Measurements from ENCODE around the gene MYF5. TPM values are rescaled to one million over a fixed set of nuclear protein-coding genes. Genes with fewer than 3 reads are reported as not detected.

Gene MYF5
- total RNA-seq, 1 donor from 2014 or later, result not detected

DNA sequence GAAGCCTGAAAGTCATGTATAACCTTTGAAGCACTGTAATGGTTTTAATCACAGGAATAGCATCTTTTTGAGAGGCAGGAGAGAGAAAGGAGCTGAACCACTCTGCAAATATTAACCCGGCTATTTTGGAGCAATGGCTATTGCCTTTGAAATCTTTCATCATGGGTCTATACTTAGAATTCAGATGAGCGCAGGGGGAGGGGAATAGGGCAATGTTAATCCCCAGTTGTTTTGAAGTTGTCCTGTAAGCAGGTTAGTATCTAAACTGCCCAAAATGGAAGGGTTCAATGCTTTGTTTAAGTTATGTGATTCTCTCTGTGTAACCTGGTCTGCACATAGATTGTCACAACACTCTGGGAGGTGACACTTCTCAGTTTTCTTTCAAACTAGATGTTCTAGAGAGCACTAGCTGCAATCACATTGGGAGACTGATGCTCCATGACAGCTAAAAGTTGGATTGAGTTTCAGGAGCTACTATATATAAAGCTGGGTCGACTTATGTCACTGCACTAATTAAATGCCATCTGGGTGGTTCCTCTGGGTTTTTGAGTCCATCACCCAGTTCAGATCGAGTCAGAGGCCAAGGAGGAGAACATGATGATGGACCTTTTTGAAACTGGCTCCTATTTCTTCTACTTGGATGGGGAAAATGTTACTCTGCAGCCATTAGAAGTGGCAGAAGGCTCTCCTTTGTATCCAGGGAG is 9.4 kb upstream of the MYF5 start, which contains the start of gene MYF6:
Gene MYF6 (plus strand): TSS at position 509 of the 704 bp plus-strand sequence. CDS start 86 bp downstream, at position 595.
- intact Hi-C loops (cut with micrococcal nuclease), result no loop called here

DNA sequence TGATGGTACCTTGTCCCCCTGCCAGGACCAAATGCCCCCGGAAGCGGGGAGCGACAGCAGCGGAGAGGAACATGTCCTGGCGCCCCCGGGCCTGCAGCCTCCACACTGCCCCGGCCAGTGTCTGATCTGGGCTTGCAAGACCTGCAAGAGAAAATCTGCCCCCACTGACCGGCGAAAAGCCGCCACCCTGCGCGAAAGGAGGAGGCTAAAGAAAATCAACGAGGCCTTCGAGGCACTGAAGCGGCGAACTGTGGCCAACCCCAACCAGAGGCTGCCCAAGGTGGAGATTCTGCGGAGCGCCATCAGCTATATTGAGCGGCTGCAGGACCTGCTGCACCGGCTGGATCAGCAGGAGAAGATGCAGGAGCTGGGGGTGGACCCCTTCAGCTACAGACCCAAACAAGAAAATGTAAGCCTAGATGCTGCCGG is 8.9 kb upstream of the MYF5 start:
- intact Hi-C loops (cut with micrococcal nuclease), result no loop called here

DNA sequence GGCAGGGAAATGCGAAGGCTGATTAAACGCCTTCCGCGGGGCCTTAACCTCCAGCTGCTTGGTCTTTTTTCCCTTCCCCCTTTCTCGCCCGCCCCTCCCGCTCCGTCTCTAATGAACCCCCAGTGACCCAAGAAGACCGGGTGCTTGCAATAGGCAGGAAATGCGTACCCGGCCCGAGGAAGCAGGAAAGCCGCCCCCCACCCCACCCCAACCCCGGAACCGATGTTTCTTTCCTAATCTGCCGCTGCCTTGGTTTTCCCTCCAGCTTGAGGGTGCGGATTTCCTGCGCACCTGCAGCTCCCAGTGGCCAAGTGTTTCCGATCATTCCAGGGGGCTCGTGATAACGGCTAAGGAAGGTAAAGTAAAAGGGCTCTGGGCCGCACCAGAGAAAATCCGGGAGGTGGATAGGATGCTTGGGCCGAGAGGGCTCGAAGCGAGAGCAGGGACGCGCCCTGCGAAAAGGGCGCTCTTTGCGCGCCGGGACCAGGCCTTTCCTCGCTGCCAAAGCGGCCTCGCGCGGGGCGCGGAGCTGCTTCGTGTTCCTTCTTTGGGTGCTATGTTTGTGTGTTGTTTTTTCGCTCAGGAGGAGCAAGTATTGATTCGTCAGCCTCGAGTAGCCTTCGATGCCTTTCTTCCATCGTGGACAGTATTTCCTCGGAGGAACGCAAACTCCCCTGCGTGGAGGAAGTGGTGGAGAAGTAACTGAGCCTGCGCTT is 8.3 kb upstream of the MYF5 start:
- intact Hi-C loops (cut with micrococcal nuclease), result no loop called here

DNA sequence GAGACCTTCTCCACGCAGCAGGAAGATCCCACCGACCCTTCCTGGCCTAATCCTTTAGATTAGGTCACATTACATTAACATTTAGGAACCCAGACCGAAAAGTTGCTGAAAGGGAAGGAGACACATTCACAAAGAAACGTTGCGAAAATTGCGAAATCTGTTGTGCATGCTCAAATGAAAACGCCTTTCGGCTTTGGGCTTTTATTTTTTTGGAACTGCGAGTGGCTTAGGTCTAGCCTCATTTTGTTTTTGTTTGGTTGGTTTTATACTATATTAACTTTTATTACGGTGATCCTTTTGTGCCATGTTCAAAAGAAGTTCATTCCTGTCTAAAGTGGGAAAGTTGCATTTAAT is 7.8 kb upstream of the MYF5 start:
- intact Hi-C loops (cut with micrococcal nuclease), result no loop called here

DNA sequence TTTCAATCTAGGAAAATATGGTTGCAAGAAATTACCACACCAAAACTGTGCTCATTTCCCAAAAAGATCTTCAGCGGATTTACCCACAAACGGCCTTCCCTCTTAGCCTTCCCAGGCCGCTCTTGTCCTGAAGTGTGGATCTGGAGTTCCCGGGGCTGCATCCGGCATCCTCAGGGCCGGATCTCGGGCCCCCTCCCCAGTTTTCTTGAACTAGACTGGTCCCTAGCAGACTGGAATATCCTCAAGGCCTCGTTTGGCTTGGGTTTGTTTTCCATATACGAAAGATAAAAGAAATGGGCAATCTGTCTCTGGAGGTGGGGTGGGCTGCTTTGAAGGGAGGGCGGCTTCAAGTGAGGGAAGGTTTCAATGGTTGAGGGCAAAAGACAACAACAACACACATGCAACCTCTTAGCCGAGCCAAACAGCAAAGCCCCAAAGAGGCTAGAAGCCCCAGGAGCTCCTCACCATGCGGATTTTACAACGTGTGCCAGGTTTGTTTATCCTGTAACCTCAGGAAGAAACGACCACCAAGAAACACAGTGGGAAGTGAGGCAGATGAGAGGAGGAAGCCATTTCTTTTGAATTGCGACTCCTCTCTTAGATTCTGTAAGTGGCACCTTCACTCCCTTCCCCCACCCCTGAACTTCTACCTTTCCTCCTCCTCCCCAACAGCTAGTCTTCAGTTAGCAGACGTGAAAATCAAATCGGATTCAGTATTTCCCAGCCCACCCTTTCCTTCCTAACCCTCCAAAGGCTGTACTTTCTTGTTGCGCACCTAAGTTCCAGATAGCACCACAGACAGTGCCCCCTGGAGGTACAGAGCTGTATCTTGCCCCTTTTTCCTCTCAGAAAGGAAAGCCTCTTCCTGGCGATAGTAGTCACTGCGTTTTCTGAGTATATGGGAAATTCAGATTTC is 6.6 kb upstream of the MYF5 start:
- intact Hi-C loops (cut with micrococcal nuclease), result no loop called here

DNA sequence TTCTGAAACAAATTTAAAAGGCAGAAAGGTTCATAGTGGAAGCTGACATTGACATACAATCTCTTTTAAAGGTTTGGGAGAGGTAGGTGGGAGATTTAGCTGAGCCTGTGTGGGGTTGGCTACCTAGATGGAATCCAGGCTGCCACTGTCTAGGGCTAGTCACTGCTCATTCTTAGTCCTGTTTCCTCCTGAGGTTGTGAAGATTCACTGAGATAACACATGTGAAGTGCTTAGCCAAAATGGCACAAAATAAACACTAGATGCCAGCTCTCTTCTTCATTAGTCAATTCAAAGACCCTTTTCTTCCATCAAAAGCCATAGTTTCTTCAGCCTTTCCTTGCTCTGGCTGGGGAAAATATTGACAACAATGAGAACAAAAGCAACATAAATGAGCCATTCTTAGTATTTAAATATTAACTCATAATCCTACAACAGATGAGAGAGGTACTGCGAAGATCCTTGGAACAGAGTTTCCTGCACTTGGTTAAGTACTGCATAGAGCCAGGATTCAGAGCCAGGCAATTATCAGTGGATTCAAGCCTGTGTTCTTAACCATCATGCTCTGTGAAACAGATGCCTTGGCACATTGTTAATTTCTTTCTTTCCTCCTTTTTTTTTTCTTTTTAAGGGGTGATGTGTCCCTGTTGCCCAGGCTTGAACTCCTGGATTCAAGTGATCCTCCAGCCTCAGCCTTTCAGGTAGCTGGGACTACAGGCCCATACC is 5.8 kb upstream of the MYF5 start:
- intact Hi-C loops (cut with micrococcal nuclease), result no loop called here

DNA sequence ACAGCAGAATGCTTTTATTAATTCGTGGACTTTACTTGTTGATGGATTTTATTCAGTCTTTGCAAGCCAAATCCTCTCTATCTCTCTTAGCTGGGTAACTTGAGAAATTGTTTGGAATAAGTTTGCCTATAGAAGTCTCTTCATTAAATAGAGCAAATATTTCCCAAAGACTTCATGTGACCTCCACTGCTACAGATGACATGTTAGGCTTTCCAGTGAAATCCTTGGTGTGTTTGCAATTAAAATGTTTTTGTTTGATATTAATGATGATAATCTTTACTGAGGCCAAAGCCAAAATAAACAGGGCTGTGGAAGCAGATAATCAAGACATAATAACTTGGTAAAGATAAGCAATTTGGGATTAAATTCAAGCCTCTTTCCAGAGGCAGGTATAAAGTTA is 4.8 kb upstream of the MYF5 start:
- intact Hi-C loops (cut with micrococcal nuclease), result no loop called here

DNA sequence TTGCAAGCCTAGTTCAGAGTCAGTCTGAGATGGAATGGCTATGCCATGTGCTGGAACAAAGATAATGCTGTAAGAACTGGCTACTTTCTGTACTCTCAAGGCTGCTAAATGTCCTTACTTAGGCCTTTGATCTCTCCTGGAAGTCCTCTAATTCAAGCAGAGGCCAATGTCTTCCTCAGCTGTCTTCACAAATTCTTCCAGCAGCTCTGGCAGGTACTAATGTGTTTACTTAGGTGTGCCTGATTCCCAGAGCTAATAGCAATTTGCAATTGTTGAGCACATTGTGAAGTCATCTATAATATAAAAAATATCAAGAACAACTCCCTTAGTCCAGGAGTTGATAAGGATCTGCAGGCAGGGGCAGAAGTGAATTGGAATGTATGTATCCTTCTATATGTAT is 3.8 kb upstream of the MYF5 start:
- intact Hi-C loops (cut with micrococcal nuclease), result no loop called here

DNA sequence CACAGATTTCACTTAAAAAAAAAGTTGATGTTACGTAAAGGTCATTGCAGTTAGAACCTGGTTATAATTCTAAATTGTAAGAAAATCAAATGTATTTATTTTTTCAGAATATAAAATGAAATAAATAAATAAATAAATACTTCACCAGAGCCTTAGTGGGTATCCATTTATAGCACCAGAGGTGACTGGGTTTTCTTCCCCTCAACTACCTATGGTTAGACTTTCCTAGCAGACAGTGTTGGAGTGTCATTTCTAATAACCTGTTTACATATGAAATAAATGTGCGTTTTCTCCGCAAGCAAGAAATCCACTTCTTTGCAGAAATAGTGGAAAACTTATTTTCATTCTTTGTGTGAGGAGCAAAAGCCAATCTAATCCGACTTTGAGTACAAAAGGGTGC is 3.3 kb upstream of the MYF5 start:
- intact Hi-C loops (cut with micrococcal nuclease), result no loop called here

DNA sequence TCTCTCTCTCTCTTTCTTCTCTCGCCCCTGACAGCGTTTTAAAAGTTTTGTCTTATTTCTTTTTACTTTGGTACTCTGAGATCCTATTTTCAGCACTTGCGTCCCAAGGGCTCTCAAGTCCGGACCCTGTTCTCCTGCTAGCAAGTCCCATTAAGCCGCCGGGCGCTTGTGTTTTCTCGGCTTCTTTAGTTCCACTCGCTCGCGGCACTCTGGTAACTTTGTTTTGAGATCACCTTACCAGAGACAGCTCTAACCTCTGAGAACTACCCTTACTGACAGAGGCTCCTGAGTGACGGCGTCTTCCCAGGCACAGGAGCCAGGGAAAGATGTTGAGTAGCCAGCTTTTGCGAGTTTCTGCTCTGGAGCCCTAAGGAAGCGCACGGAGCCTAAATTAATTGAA is 2.7 kb upstream of the MYF5 start:
- intact Hi-C loops (cut with micrococcal nuclease), result no loop called here

DNA sequence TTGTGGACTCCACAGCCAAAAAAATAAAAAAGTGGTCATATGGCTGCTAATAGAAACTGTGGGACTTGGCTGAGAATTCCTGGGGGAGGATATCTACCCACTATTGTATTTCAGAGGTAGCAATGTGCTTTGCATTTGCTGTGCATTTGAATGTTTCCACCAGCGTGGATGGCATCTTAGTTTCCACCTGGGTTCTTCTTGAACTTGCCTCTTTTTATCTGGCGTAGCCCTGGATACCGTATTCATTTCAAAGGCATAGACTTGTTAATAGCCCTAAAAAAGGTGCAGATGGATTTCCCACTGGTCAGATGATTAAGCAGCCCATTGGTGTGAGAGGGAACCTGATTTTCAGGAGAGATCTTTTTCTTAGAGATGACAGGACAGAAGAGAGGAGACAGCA is 1.9 kb upstream of the MYF5 start:
- intact Hi-C loops (cut with micrococcal nuclease), result no loop called here

DNA sequence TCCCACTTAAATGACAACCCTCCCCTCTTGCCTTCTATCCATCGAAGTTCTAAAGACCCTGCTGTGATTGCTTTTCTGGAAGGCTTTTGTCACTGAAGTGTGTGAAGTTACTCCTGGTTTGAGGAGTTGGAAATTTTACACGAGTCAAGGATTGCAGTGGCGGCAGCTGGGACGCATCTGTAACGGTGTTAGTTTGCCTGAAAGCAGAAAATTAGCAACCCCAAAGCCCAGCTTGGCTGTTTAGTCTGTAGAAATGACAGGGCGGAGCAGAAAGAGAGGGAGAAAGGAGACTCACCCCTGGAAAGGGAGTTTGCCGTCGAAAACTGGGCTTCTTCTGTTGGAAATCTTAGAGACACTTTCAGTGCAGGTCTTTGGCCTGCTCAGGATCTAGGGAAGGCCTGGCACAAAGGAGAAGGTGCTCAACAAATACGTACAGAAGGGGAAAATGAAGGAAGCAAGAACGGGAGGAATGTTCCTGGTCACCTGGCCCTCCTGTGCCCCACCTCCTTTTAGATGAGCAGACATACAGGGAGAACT is 931 bp upstream of the MYF5 start:
- intact Hi-C loops (cut with micrococcal nuclease), result no loop called here

DNA sequence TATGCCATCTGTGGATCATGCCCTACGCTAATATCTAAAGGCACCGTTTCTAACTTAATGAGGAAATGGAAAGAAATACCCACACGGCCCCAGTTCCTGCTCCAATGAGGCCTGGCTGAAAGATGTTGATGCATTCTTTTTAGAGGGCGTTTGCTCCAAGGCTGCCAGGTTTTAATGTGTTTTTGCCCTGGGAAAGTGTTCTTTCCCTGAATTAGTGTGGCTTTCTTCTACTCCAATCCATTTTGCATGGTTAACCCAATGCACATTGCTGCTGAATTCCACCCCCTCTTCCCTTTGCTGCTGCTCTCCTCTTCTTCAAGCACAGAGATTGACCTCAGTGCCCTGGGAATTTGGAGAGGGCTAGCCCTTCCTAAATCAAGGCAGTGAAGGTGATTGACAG is 1.1 kb downstream of the MYF5 start:
- intact Hi-C loops (cut with micrococcal nuclease), result no loop called here

DNA sequence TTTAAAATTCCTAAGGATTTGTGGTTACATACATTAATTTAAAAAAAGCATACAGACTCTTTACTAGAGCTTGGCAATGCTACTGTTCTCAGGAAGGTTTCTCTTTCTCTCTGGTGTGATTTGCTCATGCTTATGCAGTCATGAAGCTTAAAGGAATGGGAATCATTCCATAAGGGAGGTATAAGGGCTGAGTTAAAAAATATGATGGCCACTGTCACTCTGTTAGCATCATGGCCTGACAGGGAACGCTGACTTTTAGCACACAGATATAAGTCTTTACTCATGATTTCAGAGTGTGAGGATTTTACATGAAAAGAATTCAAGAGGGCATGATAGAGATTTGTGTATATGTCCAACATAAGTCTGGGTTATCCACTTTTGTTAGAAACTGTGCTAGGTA is 3.8 kb downstream of the MYF5 start:
- intact Hi-C loops (cut with micrococcal nuclease), result no loop called here

DNA sequence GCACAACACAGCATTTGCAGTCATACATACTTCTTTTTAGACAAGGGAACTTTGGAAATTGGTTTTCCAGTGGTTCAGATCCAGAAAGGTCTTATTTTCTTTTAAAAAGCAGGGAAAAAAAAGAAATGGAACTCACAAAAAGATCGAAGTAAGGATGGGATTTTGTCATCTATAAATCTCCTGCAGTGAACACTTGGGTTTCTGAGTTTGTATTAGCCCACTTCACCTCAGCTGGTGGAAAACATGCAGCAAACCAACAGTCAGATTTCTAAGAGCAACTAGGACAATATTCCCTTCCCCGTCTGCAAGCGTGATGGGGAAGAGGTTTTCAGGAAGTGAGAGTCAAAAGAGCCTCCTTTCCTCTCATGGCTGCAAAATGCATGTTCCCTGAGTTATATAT is 4.6 kb downstream of the MYF5 start:
- intact Hi-C loops (cut with micrococcal nuclease), result no loop called here

DNA sequence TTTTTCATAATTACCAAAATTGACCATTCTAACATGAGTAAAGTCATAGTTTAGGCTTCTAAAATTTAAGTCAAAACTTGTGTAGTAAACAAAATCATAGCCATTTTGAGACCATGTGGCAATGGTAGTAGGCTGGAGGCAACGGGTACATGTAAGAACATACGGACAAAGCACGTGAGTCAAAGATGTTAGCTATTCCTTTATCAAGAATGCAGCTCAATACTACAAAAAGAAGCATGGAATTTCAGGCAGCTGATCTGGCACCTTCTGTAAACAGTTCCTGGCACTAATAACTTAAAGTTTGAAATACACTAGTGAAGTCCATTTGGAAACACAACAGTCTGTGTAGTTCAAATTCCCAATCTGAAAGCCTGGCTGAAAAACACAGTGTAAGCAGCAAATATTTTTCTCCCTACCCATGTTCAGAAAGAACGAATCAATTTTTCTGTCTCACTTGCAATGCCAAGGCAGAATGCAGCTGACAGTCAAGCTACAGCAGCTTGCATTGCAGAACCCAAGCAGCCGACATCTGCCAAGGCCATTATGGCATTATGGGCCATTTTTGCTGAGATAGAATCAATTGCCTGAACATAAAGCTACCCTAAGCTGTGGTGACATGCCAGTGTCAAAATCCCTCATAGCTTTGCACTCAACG is 29.3 kb downstream of the MYF5 start:
- intact Hi-C loops (cut with micrococcal nuclease), result no loop called here

DNA sequence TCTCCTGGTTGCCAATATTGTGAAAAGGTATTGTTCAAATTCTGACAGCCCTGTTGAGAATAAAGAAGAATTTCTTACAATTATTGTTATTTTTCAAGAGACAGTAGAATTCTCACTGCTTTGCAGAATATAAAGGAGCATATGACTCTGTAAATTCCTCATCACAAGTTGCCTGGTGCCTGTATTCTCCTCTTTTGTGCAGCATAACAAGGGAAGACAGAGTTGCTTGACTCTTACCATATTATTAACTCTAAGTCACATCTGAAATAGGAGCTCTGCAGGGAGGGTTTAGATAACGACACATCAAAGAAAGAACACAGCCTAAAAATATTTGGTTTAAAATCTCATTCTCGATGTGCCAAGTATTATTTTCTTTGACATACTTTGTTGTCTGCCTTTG is 31.1 kb downstream of the MYF5 start:
- intact Hi-C loops (cut with micrococcal nuclease), result no loop called here

DNA sequence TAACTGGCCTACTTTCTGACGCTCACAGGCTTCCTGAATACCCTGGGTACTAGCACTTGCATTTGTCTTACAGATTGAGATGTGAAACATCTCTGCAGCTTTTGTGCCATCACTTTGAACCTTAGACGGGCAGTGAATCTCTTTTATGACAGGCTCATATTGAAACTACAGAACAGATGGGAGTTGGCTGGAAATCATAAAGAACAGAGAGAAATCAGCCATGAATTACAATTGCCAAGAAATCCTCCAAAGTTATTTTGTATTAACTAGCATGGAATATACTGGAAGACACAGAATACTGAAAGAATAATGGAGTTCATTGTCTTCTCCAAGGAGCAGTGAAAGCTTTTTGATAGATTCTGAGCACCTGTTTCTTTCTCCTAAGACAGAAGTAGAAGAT is 32.7 kb downstream of the MYF5 start:
- intact Hi-C loops (cut with micrococcal nuclease), result no loop called here

DNA sequence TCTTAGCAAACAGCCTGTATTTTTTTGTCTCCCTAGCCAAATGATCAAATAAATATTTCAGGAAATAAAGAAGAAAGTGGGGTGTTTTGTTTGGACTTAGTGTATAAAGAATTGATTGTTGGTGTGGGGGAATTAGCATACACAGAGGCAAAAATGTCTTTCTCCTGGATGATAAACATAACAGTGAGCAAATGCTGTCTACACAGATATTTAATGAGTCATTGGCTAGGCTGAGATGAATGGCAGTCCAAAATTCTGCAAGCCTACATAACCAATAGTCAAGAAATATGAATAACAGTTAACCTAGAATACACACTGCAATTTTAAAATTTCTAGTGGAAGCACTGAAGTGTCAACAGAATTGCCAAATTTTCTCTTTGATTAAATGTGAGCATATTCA is 35.8 kb downstream of the MYF5 start:
- intact Hi-C loops (cut with micrococcal nuclease), result no loop called here

DNA sequence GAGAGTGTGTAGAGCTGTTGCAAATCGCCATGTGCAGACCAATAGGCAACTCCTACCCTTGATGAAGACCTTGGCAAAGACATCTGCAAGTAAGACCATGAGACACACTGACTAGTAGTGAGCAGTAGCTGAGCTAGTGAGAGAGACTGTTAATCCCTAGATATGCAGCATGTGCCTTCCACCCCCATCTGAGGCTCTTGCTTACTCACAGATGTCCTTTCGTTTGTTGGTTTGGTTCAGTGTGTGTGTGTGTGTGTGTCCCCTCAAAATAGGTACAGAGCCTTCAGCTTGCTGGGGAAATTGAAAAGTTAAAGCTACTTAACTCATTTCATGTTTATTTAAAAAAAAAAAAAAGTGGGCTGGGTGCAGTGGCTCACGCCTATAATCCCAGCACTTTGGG is 37.6 kb downstream of the MYF5 start:
- intact Hi-C loops (cut with micrococcal nuclease), result no loop called here

DNA sequence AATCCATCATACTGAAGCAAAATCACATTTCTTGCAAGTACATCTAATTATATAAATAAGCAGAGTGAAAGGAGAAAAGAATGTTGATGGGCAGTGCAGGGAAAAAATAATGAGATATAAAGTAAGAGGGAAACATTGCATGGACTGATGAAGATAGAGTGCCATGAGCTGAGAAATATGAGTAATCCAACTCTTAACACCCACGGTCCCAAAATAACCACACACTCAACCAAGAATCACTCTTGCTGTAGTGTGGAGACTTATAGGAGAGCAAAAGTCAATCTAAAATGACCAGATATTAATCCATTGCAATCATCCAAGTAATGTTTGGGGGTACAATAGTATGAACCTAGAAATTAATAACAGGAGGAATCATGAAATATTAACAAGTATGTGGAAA is 40.2 kb downstream of the MYF5 start:
- intact Hi-C loops (cut with micrococcal nuclease), result no loop called here

Measured in T-helper 1 cell treated with Interleukin-12 subunit alpha and Interleukin-12 subunit beta and Interleukin-4 antibody, amounts not matched to agents 30 ng/mL and 1 ng/mL, for 36 hours (primary cell).